NB4 (cell line): ENCODE data around the gene QSOX1.

ENCODE experiments used
- CTCF ChIP-seq: IDR thresholded peaks from one replicate; pipeline ENCODE4 v1.5.1; 2012; ENCODE audit warnings: low read depth, low read length
- MAX ChIP-seq: IDR thresholded peaks from 2 replicates; pipeline ENCODE4 v1.6.1; 2011; ENCODE audit warnings: low read depth, low read length
- MYC ChIP-seq: IDR thresholded peaks from 2 replicates; pipeline ENCODE4 v1.6.1; 2011; ENCODE audit warnings: low read depth, low read length
- POLR2A ChIP-seq: IDR thresholded peaks from 2 replicates; pipeline ENCODE4 v1.6.1; 2011; ENCODE audit warnings: mild to moderate bottlenecking; ENCODE audit not compliant: insufficient read length; ENCODE audit errors: extremely low read depth

- TF ChIP-seq POLR2A, result no peak
- no peak for TF ChIP-seq MAX
- no peak for TF ChIP-seq CTCF
- no peak for TF ChIP-seq MYC
Observed at GRCh38 chr1:180157108-180157507, 2.4 kb downstream of the QSOX1 start.
